Left kidney (tissue), 8 donors: ENCODE data around the gene HDAC11. TPM values are rescaled to one million over a fixed set of nuclear protein-coding genes. Genes with fewer than 3 reads are reported as not detected.
"Not testable (repeated sequence)": the region's sequence is repeated elsewhere in the genome, so short reads cannot be mapped to it uniquely, and the experiment has no call there.

Experiments
- DNase-seq: peaks from one replicate; pipeline ENCODE4 v3.0.0-alpha.2; 2013
- long read RNA-seq, 8 donors: transcript quantifications; one replicate each; lab custom pipeline, GENCODE V29; 2026
- polyA plus RNA-seq: library from polyadenylated mRNA; unstranded; fragments of 120-200 nt; gene quantifications from one replicate; pipeline ENCODE4 v1.2.1, GENCODE V29; 2013; ENCODE audit not compliant: insufficient read length

The HDAC11 gene
- polyA plus RNA-seq = 14.8 TPM
- long read RNA-seq, donor 1, transcript HDAC11-201 (10 exons, 2,960 nt) = major isoform, 5 of 7 reads
- long read RNA-seq, donor 1, partial matches to known transcripts = 0 of 7 reads
- long read RNA-seq, donor 1, other reads (novel, unspliced or antisense) = 0 of 7 reads
- long read RNA-seq, donor 2, partial matches to known transcripts = 0 of 2 reads
- long read RNA-seq, donor 2, other reads (novel, unspliced or antisense) = 0 of 2 reads
- long read RNA-seq, donor 3, partial matches to known transcripts = 0 of 1 reads
- long read RNA-seq, donor 3, other reads (novel, unspliced or antisense) = 0 of 1 reads
- long read RNA-seq, donor 4 = 0 reads
- long read RNA-seq, donor 5, transcript HDAC11-213 (9 exons, 2,766 nt) = minor isoform, 5 of 11 reads
- long read RNA-seq, donor 5, transcript HDAC11-201 (10 exons, 2,960 nt) = major isoform, 6 of 11 reads
- long read RNA-seq, donor 5, partial matches to known transcripts = 0 of 11 reads
- long read RNA-seq, donor 5, other reads (novel, unspliced or antisense) = 0 of 11 reads
- long read RNA-seq, donor 6, partial matches to known transcripts = 5 of 7 reads
- long read RNA-seq, donor 6, other reads (novel, unspliced or antisense) = 0 of 7 reads
- long read RNA-seq, donor 7, transcript HDAC11-201 (10 exons, 2,960 nt) = major isoform, 5 of 7 reads
- long read RNA-seq, donor 7, partial matches to known transcripts = 0 of 7 reads
- long read RNA-seq, donor 7, other reads (novel, unspliced or antisense) = 0 of 7 reads
- long read RNA-seq, donor 8, partial matches to known transcripts = 0 of 1 reads
- long read RNA-seq, donor 8, other reads (novel, unspliced or antisense) = 0 of 1 reads

- DNase-seq = peak; percentile 96
Measured at GRCh38 chr3:13479582-13480339, at the start of gene HDAC11. Gene HDAC11 (plus strand): TSS chr3:13480306. CDS start chr3:13480348, 42 bp downstream.

GRCh38 chr3:13430411-13430875 is 49.7 kb upstream of the HDAC11 start:
- DNase-seq = not testable (repeated sequence)

- no peak for DNase-seq
Measured at GRCh38 chr3:13432093-13432492, 48.0 kb upstream of the HDAC11 start.

- DNase-seq = no peak
Measured at GRCh38 chr3:13433912-13434311, 46.2 kb upstream of the HDAC11 start.

GRCh38 chr3:13436213-13436612 is 43.9 kb upstream of the HDAC11 start:
- DNase-seq = not testable (repeated sequence)

GRCh38 chr3:13440204-13440817 is 39.8 kb upstream of the HDAC11 start:
- DNase-seq = no peak

GRCh38 chr3:13442882-13443281 is 37.2 kb upstream of the HDAC11 start:
- not testable (repeated sequence) for DNase-seq

- DNase-seq = no peak
Measured at GRCh38 chr3:13451301-13451673, 28.8 kb upstream of the HDAC11 start.

GRCh38 chr3:13452490-13453335 is 27.4 kb upstream of the HDAC11 start:
- peak; percentile 59 for DNase-seq

GRCh38 chr3:13455644-13456043 is 24.5 kb upstream of the HDAC11 start:
- no peak for DNase-seq

GRCh38 chr3:13457593-13457992 is 22.5 kb upstream of the HDAC11 start:
- no peak for DNase-seq

GRCh38 chr3:13459605-13460340 is 20.3 kb upstream of the HDAC11 start:
- no peak for DNase-seq

- DNase-seq = no peak
Measured at GRCh38 chr3:13460341-13460736, 19.8 kb upstream of the HDAC11 start.

GRCh38 chr3:13461169-13462124 is 18.7 kb upstream of the HDAC11 start:
- peak; percentile 58 for DNase-seq

- no peak for DNase-seq
Measured at GRCh38 chr3:13462125-13462629, 17.9 kb upstream of the HDAC11 start.

GRCh38 chr3:13462822-13463221 is 17.3 kb upstream of the HDAC11 start:
- no peak for DNase-seq

- DNase-seq = no peak
Measured at GRCh38 chr3:13463618-13464400, 16.3 kb upstream of the HDAC11 start.
